Heart left ventricle (tissue), 16 donors: ENCODE measurements around the gene USP32. TPM values are rescaled to one million over a fixed set of nuclear protein-coding genes. Genes with fewer than 3 reads are reported as not detected.

Experiments used
- ATAC-seq, 4 donors: fragments of 200-7000 bp; cut with Tn5 transposase; one replicate each; pipeline ENCODE4 v1.9.1; 2020 to 2022; ENCODE audit warnings: moderate library complexity in 4 of 4, mild to moderate bottlenecking in 3 of 4, moderate number of reproducible peaks in 1 of 4
- DNase-seq, 5 donors: peaks; one replicate each; pipeline ENCODE4 v3.0.0-alpha.2; 2020
- H3K27ac ChIP-seq, 12 donors: fragments of 200-600 bp; sonication (generic) in 4 of 12; one replicate each; pipeline versions ENCODE4 v1.5.0 to v1.8.0; 2016 to 2022; ENCODE audit warnings: mild to moderate bottlenecking in 2 of 12
- H3K27me3 ChIP-seq, 9 donors: fragments of 200-600 bp; sonication (generic) in 2 of 9; one replicate each; pipeline versions ENCODE4 v1.5.1 to v1.8.0; 2016 to 2022; ENCODE audit warnings: mild to moderate bottlenecking in 3 of 9
- H3K36me3 ChIP-seq, 9 donors: fragments of 200-600 bp; sonication (generic) in 2 of 9; one replicate each; pipeline versions ENCODE4 v1.5.0 to v1.8.0; 2018 to 2022; ENCODE audit warnings: mild to moderate bottlenecking in 2 of 9
- H3K4me1 ChIP-seq, 12 donors: fragments of 200-600 bp; sonication (generic) in 4 of 12; one replicate each; pipeline versions ENCODE4 v1.5.0 to v1.8.0; 2016 to 2022; ENCODE audit warnings: mild to moderate bottlenecking in 3 of 12
- H3K4me3 ChIP-seq, 12 donors: fragments of 200-600 bp; sonication (generic) in 4 of 12; one replicate each; pipeline versions ENCODE4 v1.5.0 to v1.8.0; 2017 to 2022; ENCODE audit warnings: mild to moderate bottlenecking in 9 of 12, moderate library complexity in 4 of 12
- H3K9me3 ChIP-seq, 12 donors: fragments of 200-600 bp; sonication (generic) in 4 of 12; one replicate each; pipeline versions ENCODE4 v1.5.0 to v1.8.0; 2016 to 2022; ENCODE audit warnings: mild to moderate bottlenecking in 1 of 12
- CTCF ChIP-seq, 12 donors: fragments of 200-600 bp; sonication (generic) in 4 of 12; IDR thresholded peaks; one replicate each; pipeline versions ENCODE4 v1.5.0 to v1.8.0; 2018 to 2022; ENCODE audit warnings: antibody characterized with exemption in 12 of 12, mild to moderate bottlenecking in 5 of 12
- POLR2A ChIP-seq, 2 donors: fragments of 450-650 bp; IDR thresholded peaks; one replicate each; pipeline ENCODE4 v1.6.1; 2017; ENCODE audit warnings: antibody characterized with exemption in 2 of 2, mild to moderate bottlenecking in 2 of 2, moderate library complexity in 2 of 2
- WGBS, 4 donors: extraction: QIAGEN DNeasy Blood & Tissue Kit in 2 of 4; methylation state at CpG; one replicate each; pipeline versions ENCODE4 v1.1.5 to v1.1.7; 2013 to 2018; 5-methylcytosine and 5-hydroxymethylcytosine counted together
- intact Hi-C, 10 donors: fragments of 100-400 bp; cut with DNase I; formaldehyde crosslinking; loops; one replicate each; pipeline versions ENCODE4 v1.11.1 to v1.14.2; 2022
- polyA plus RNA-seq, 2 donors: library from polyadenylated mRNA; stranded (reverse); fragments of 200-250 nt; gene quantifications; one replicate each; pipeline ENCODE4 v1.2.3, GENCODE V29; 2013
- total RNA-seq, 9 donors: library from RNA; depleted of rRNA in 2 of 9; stranded (reverse); fragments of >200 nt in 2 of 9; fragmentation: NEBNext Ultra II Directional in 3 of 9; extraction: Animal tissue kit (Norgen Biotek cat#: 25700) in 3 of 9; gene quantifications; one replicate each; pipeline versions ENCODE4 v1.1.0 to v1.2.4, GENCODE V29; 2016 to 2023
- donor health status: ischemic (EF 13 %, LVEDD 7.1; RV severe dilation, severe dysfunction).
- donor health status: healthy with polysubstance abuse.
- donor health status: DM: no; HTN: yes; CAD: no.
- donor health status: DM: no; HTN: no; CAD: no.
- donor health status: ischemic (EF 25% LVEDD 6.9; RV normal size, moderate dysfunction).
- donor health status: ischemic (EF 25% LVEDD 5.7; RV mildly dilated, moderate dysfunction).
- donor health status: healthy.
- donor health status: DM: yes; HTN: yes; CAD: no.
- donor health status: ischemic (EF 35%, LVEDD 5.7; RV mildly dilated, moderate dysfunction).
- donor health status: nonischemic (EF 11% LVEDD 7.7; RV severe dilation, severe dysfunction).
- donor health status: DM: yes; HTN: yes; CAD: no.
- donor health status: PGD.
- donor health status: ischemic (EF 29% LVEDD 5.4; RV normal size, mild dysfunction).
- donor health status: nonischemic (EF 23%, LVEDD 6.1; RV moderate dilation, normal function).

The USP32 gene
- total and polyA plus RNA-seq, 11 donors: 9.8 to 50.0 (median 30.3) TPM

GRCh38 chr17:60300011-60300410, 91.9 kb downstream of the USP32 start:
- Histone ChIP-seq H3K36me3 (peaks cover 0 to 25% (median 0%) of the 10 kb centered on the region in 9 donors), H3K27me3 (no peaks in the 10 kb centered on the region), H3K9me3 (no peaks in the 10 kb centered on the region), H3K27ac (no peak overlapping the region), H3K4me3 (no peak overlapping the region), H3K4me1 (peaks cover 0 to 18% (median 0%) of the 10 kb centered on the region in 12 donors)
- intact Hi-C loops: no loop called here
- TF ChIP-seq POLR2A (IDR thresholded peaks at IDR 0.05) (no peak), CTCF (IDR thresholded peaks at IDR 0.05) (no peak)
- ATAC-seq (no peak), DNase-seq (no peak)
- WGBS, 4 donors: 77 to 94% (median 89%) methylated on average over 2 of the region's 2 CpGs

GRCh38 chr17:60297760-60298401, 94.1 kb downstream of the USP32 start:
- H3K27me3 ChIP-seq: no peaks in the 10 kb centered on the region
- WGBS, 4 donors: 71 to 77% (median 75%) methylated on average over 4 of the region's 4 CpGs
- TF ChIP-seq CTCF (IDR thresholded peaks at IDR 0.05) (no peak), POLR2A (IDR thresholded peaks at IDR 0.05) (no peak)
- H3K4me3 ChIP-seq: no peak overlapping the region
- no peaks in the 10 kb centered on the region for H3K9me3 ChIP-seq
- H3K4me1 ChIP-seq: no peaks in the 10 kb centered on the region
- H3K27ac ChIP-seq: no peak overlapping the region
- DNase-seq (no peak), ATAC-seq (no peak)
- intact Hi-C loops: no loop called here
- peaks cover 0 to 31% (median 5%) of the 10 kb centered on the region in 9 donors for H3K36me3 ChIP-seq

- WGBS, 4 donors: 90 to 97% (median 95%) methylated on average over 2 of the region's 2 CpGs
- no peaks in the 10 kb centered on the region for H3K4me1 ChIP-seq
- intact Hi-C loops: no loop called here
Observed at GRCh38 chr17:60296177-60296576, 95.8 kb downstream of the USP32 start.

More at GRCh38 chr17:60296177-60296576, 95.8 kb downstream of the USP32 start:
- Histone ChIP-seq H3K36me3 (peaks cover 0 to 29% (median 5%) of the 10 kb centered on the region in 9 donors), H3K27ac (no peak overlapping the region), H3K4me3 (no peak overlapping the region), H3K9me3 (no peaks in the 10 kb centered on the region), H3K27me3 (no peaks in the 10 kb centered on the region)
- DNase-seq: no peak
- TF ChIP-seq POLR2A (IDR thresholded peaks at IDR 0.05): no peak
- TF ChIP-seq CTCF (IDR thresholded peaks at IDR 0.05): no peak
- ATAC-seq: no peak
